ENCODE data around the gene FAM199X. TPM values are rescaled to one million over a fixed set of nuclear protein-coding genes. Genes with fewer than 3 reads are reported as not detected.
A peak's percentile ranks its signal among the peaks of the same experiment; 100 is the strongest.

FAM199X gene
- total RNA-seq, result 1 to 10 TPM; 8.3 to 9.1 TPM

GRCh38 chrX:104165894-104166734 is at the start of gene FAM199X:
TSS of gene FAM199X (plus strand) at chrX:104166453. CDS start at chrX:104166786, 333 bp downstream.
- Mint-ChIP-seq H3K27ac (peak within 1 kb of the TSS; percentile 73), H3K4me3 (peak within 1 kb of the TSS; percentile 75), H3K9me3 (no peaks in the 10 kb centered on the region), H3K27me3 (no peaks in the 10 kb centered on the region), H3K36me3 (peaks cover 3% of the 10 kb centered on the region), H3K4me1 (ENCODE audit: low read depth) (peaks cover 35% of the 10 kb centered on the region)
- intact Hi-C loops (cut with micrococcal nuclease), result loop anchor here (1.0 to 2.0 kb wide), 4 partner anchors 9 to 480 kb away; partner anchors contain the start of genes MORF4L2 and SLC25A53
- CTCF ChIA-PET, result interaction anchor here (1.1 to 2.6 kb wide), 4 partner anchors 9 to 29 kb away, joined by 3 to 24 read pairs (median 8); partner anchors contain the start of gene SLC25A53
- peak; percentile 89 for DNase-seq
- POLR2A ChIA-PET, result interaction anchor here (2.7 kb wide), 1 partner anchor 9 kb away, joined by 21 read pairs; the partner anchor contains the start of gene SLC25A53

DNA sequence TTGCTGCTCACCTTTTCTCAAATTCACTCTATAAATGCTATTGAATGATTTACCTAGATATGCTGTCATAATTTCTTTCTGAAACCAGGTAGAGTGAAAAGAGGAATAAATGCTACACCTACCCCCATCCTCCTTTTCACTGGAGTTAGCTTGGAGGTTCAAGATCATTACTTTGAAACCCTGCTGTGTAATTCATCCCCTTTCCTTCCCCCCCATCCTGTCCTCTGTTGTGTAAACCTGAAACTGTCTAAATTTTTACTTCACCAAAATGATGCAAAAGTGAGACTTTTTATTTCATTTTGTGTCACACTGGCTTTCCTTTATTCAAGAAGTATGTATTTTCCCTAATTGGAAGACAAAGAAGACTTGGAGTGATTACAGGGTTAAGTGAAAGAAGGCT is 48.5 kb upstream of the FAM199X start:
- Mint-ChIP-seq H3K4me1 (ENCODE audit: low read depth) (peaks cover 32% of the 10 kb centered on the region), H3K9me3 (no peaks in the 10 kb centered on the region), H3K27ac (no peak overlapping the region), H3K4me3 (no peak overlapping the region), H3K36me3 (no peaks in the 10 kb centered on the region), H3K27me3 (no peaks in the 10 kb centered on the region)
- intact Hi-C loops (cut with micrococcal nuclease), result no loop called here
- ChIA-PET POLR2A (no interaction called here), CTCF (interaction anchor here (1.1 kb wide), 1 partner anchor 18 kb away, joined by 3 read pairs; no protein-coding TSS in a partner anchor)
- DNase-seq, result no peak

- no peak for DNase-seq
- no peaks in the 10 kb centered on the region for H3K36me3 Mint-ChIP-seq
- CTCF ChIA-PET, result interaction anchor here (1.9 kb wide), 1 partner anchor 274 kb away, joined by 4 read pairs; no protein-coding TSS in a partner anchor
- no peak overlapping the region for H3K27ac Mint-ChIP-seq
- H3K4me3 Mint-ChIP-seq, result no peak overlapping the region
- intact Hi-C loops (cut with micrococcal nuclease), result no loop called here
- POLR2A ChIA-PET, result no interaction called here
- H3K4me1 Mint-ChIP-seq (ENCODE audit: low read depth), result peaks cover 36% of the 10 kb centered on the region
- no peaks in the 10 kb centered on the region for H3K27me3 Mint-ChIP-seq
- no peaks in the 10 kb centered on the region for H3K9me3 Mint-ChIP-seq
Measured at GRCh38 chrX:104118765-104119164, 47.5 kb upstream of the FAM199X start.

DNA sequence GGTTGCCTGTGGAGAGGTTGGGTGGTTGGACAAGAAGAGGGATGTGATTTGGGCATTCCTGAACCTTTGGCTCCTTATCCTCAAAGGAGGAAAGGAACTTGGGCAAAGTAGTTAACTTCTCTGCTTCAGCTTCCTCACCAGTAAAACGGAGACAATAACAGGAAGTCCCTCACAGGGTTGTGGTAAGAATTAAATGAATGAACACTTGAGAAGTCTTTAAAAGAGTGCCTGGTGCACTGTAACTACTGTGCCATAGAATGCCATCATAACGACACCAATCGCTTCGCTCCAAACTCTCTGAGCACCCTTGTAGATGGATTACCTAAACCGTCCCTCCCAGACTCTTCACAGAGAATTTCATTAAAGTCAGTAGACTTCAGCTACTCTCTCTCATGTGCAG is 43.4 kb upstream of the FAM199X start:
- intact Hi-C loops (cut with micrococcal nuclease), result no loop called here
- Mint-ChIP-seq H3K36me3 (peaks cover 4% of the 10 kb centered on the region), H3K27me3 (no peaks in the 10 kb centered on the region), H3K27ac (no peak overlapping the region), H3K9me3 (no peaks in the 10 kb centered on the region), H3K4me3 (no peak overlapping the region), H3K4me1 (ENCODE audit: low read depth) (peaks cover 27% of the 10 kb centered on the region)
- ChIA-PET CTCF (interaction anchor here (0.9 to 1.5 kb wide), 3 partner anchors 9 to 14 kb away, joined by 3 to 9 read pairs (median 8); no protein-coding TSS in a partner anchor), POLR2A (no interaction called here)
- peak; percentile 14 for DNase-seq

DNA sequence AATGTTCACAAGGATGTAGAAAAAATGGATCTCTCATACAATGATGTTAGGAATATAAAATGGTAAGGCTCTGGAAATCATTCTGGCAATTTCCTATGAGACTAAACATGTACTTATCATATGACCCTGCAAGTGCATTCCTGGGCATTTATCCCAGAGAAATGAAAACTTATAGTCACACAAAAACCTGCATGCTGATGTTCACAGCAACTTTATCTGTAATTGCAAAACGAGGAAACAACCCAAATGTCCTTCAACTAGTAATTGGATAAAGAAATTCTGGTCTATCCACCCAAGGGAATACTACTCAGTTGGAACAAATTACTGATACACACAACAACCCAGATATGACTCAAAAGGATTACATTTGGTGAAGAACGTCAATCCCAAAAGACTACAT is 39.4 kb upstream of the FAM199X start:
- Mint-ChIP-seq H3K36me3 (peaks cover 4% of the 10 kb centered on the region), H3K9me3 (no peaks in the 10 kb centered on the region), H3K4me3 (no peak overlapping the region), H3K4me1 (ENCODE audit: low read depth) (peaks cover 15% of the 10 kb centered on the region), H3K27ac (no peak overlapping the region), H3K27me3 (no peaks in the 10 kb centered on the region)
- ChIA-PET POLR2A (no interaction called here), CTCF (interaction anchor here (0.7 kb wide), 1 partner anchor 13 kb away, joined by 3 read pairs; no protein-coding TSS in a partner anchor)
- DNase-seq, result no peak
- intact Hi-C loops (cut with micrococcal nuclease), result no loop called here

DNA sequence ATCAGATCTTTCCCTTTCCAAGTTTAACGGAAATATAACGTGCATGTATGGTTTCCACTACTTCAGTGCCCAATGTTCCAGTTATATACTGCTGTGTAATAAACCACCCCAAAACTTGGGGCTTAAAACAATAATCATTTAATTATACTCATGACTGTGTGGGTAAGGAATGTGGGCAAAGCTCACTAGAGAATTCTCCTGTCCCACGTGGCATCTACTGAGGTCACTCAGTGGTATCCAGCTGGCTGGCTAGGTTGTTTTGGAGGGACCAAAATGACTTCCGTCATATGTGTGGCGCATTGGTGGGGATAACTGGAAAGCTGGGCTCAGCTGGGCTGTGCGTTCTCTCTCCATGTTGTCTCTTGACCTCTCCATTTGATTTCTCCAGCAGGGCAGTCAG is 35.4 kb upstream of the FAM199X start:
- H3K27ac Mint-ChIP-seq, result no peak overlapping the region
- peaks cover 17% of the 10 kb centered on the region for H3K4me1 Mint-ChIP-seq (ENCODE audit: low read depth)
- no peak overlapping the region for H3K4me3 Mint-ChIP-seq
- no peaks in the 10 kb centered on the region for H3K27me3 Mint-ChIP-seq
- no peak for DNase-seq
- ChIA-PET POLR2A (no interaction called here), CTCF (interaction anchor here (1.1 kb wide), 1 partner anchor 18 kb away, joined by 3 read pairs; no protein-coding TSS in a partner anchor)
- intact Hi-C loops (cut with micrococcal nuclease), result no loop called here
- H3K9me3 Mint-ChIP-seq, result no peaks in the 10 kb centered on the region
- peaks cover 4% of the 10 kb centered on the region for H3K36me3 Mint-ChIP-seq

GRCh38 chrX:104134583-104135261 is 31.5 kb upstream of the FAM199X start:
- Mint-ChIP-seq H3K9me3 (no peaks in the 10 kb centered on the region), H3K36me3 (no peaks in the 10 kb centered on the region), H3K4me3 (no peak overlapping the region), H3K4me1 (ENCODE audit: low read depth) (peaks cover 20% of the 10 kb centered on the region), H3K27me3 (no peaks in the 10 kb centered on the region), H3K27ac (no peak overlapping the region)
- intact Hi-C loops (cut with micrococcal nuclease), result no loop called here
- ChIA-PET CTCF (interaction anchor here (1.3 to 3.1 kb wide), 2 partner anchors 9 to 15 kb away, joined by 4 to 11 read pairs; no protein-coding TSS in a partner anchor), POLR2A (no interaction called here)
- no peak for DNase-seq

- intact Hi-C loops (cut with micrococcal nuclease), result loop anchor here (1.0 kb wide), 2 partner anchors 37 to 290 kb away; no protein-coding TSS in a partner anchor
- ChIA-PET POLR2A (no interaction called here), CTCF (interaction anchor here (0.6 to 3.1 kb wide), 16 partner anchors 10 to 291 kb away, joined by 3 to 48 read pairs (median 4); partner anchors contain the start of genes SLC25A53 and ZCCHC18)
- Mint-ChIP-seq H3K27me3 (no peaks in the 10 kb centered on the region), H3K36me3 (no peaks in the 10 kb centered on the region), H3K4me1 (ENCODE audit: low read depth) (peaks cover 20% of the 10 kb centered on the region), H3K9me3 (no peaks in the 10 kb centered on the region), H3K4me3 (no peak overlapping the region), H3K27ac (no peak overlapping the region)
- DNase-seq, result no peak
Measured at GRCh38 chrX:104135677-104136076, 30.6 kb upstream of the FAM199X start.

DNA sequence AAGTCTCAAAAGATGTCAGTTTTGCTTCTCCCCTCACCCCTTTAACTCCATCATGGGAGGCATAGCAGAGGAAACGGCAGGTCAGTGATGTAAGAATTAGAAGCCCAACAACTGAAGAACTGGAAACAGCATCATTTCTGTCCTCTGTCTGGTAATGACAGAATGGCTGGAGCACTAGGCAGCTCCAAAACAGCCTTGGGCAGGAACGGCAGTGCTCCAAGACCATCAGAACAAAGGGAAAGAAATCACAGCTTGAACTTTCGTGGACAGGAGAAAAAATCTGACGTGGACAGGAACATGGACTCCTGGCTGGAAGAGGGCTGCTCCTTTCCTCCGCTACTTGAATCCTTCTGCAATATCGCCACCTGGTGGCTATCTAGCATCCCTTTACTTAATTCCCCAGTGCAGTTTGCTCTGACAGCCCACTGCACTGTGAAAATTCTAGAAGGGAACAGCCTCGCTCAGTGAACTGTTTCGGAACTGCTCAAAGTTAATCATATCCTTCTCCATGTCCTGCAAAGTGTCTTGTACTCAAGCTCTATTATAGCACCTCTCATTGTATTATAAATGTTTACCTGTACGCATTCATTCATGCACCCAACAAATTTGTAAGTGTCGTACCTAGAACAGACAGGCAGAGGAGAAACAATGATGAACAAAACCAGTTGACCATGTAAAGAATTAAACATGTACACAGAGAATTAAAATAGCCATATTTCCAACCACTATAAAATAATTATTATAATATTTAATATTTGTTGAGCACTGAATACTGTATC is 29.8 kb upstream of the FAM199X start:
- ChIA-PET POLR2A (no interaction called here), CTCF (interaction anchor here (0.6 to 3.1 kb wide), 20 partner anchors 9 to 305 kb away, joined by 3 to 48 read pairs (median 4); partner anchors contain the start of genes RAB9B, SLC25A53 and ZCCHC18)
- Mint-ChIP-seq H3K4me1 (ENCODE audit: low read depth) (peaks cover 20% of the 10 kb centered on the region), H3K27ac (no peak overlapping the region), H3K9me3 (no peaks in the 10 kb centered on the region), H3K36me3 (no peaks in the 10 kb centered on the region), H3K27me3 (no peaks in the 10 kb centered on the region), H3K4me3 (no peak overlapping the region)
- intact Hi-C loops (cut with micrococcal nuclease), result loop anchor here (1.0 kb wide), 2 partner anchors 38 to 291 kb away; no protein-coding TSS in a partner anchor
- peak; percentile 50 for DNase-seq

GRCh38 chrX:104137496-104137895 is 28.8 kb upstream of the FAM199X start:
- Mint-ChIP-seq H3K4me3 (no peak overlapping the region), H3K27ac (no peak overlapping the region), H3K9me3 (no peaks in the 10 kb centered on the region), H3K36me3 (no peaks in the 10 kb centered on the region), H3K27me3 (no peaks in the 10 kb centered on the region), H3K4me1 (ENCODE audit: low read depth) (peaks cover 20% of the 10 kb centered on the region)
- no peak for DNase-seq
- POLR2A ChIA-PET, result no interaction called here
- CTCF ChIA-PET, result interaction anchor here (1.1 to 3.1 kb wide), 10 partner anchors 12 to 306 kb away, joined by 3 to 48 read pairs (median 6); partner anchors contain the start of genes RAB9B and SLC25A53
- intact Hi-C loops (cut with micrococcal nuclease), result no loop called here

DNA sequence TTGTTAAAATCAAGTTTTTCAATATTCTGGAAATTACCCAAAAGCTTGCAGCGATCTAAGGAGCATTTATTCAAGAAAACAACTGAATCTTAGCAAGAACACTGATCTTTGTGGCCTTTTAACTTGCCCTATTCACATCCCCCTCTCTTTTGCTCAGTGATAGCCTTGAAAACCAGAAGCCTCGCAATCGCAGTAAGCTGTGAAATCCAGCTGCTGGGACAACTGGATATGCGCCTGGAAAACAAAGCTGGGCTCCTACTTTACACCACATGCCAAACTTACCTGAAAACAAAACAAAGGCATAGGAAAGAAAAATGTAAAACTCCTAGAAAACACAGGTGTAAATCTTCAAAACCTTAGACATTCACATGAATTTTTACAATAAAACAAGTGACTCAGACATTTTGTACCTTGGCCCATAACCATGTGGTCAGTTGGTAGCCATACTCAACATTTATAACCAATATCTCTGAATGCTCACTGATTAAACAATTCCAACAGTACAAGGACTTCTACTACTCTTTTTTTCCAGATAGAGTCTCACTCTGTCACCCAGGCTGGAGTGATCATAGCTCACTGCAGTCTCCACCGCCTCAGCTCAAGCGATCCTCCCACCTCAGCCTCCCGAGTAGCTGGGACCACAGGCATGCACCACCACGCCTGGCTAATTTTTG is 25.0 kb upstream of the FAM199X start:
- no peaks in the 10 kb centered on the region for H3K27me3 Mint-ChIP-seq
- no peak for DNase-seq
- intact Hi-C loops (cut with micrococcal nuclease), result no loop called here
- ChIA-PET POLR2A (no interaction called here), CTCF (no interaction called here)
- H3K4me3 Mint-ChIP-seq, result no peak overlapping the region
- H3K36me3 Mint-ChIP-seq, result peaks cover 2% of the 10 kb centered on the region
- no peaks in the 10 kb centered on the region for H3K9me3 Mint-ChIP-seq
- H3K27ac Mint-ChIP-seq, result no peak overlapping the region
- peaks cover 16% of the 10 kb centered on the region for H3K4me1 Mint-ChIP-seq (ENCODE audit: low read depth)
